HS-27A (cell line): ENCODE measurements around the gene SIGLEC10.

Source experiments
- DNase-seq: peaks from one replicate; pipeline ENCODE4 v3.0.0-alpha.2; 2012; ENCODE audit warnings: low read depth, missing footprints

SIGLEC10 gene

GRCh38 chr19:51394050-51394836, 23.2 kb downstream of the SIGLEC10 start:
- DNase-seq = peak; percentile 94

DNA sequence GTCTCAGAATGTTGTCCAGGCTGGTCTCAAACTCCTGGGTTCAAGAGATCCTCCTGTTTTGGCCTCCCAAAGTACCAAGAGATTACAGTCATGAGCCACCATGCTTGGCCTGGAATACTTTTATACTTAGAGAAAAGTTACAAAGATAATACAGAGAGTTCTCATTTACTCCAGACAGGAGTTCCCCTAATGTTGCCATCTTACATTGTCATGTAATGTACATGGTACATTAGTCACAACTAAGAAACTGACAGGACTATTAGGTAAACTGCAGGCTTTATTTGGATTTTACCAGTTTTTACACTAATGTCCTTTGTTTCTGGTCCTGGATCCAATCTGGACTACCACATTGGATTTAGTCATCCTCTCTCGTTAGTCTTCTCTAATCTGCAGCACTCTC, 24.7 kb downstream of the SIGLEC10 start:
- DNase-seq = no peak

GRCh38 chr19:51391073-51391611, 26.3 kb downstream of the SIGLEC10 start:
- DNase-seq = no peak

- no peak for DNase-seq
Measured at GRCh38 chr19:51389143-51389542, 28.3 kb downstream of the SIGLEC10 start.

DNA sequence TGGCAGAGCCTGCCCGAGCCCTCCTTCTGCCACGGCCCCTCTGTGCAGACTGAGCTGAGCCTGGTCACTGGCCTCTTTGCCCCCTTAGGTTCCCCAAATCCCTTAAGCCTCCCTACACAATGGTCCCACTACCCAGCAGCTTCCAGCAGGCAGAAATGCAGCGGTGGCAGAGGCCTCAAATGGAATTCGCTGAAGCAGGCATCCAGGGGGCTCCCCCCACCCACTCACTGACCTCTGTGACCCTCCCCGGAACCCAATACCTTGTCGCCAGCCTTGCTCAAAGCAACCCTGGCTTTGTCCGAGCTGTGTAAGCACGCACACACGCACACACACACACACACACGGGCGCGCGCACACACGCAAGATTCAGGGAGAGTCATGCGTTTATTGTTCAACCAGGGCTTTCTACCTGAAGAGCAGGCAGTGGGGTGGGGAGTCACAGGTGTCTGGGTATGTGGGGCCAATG, 29.5 kb downstream of the SIGLEC10 start, which contains the start of gene LIM2:
Gene LIM2, minus strand, starts transcription at position 51 of the 466 bp plus-strand sequence. CDS start 531 bp downstream, outside the sequence.
- no peak for DNase-seq

DNA sequence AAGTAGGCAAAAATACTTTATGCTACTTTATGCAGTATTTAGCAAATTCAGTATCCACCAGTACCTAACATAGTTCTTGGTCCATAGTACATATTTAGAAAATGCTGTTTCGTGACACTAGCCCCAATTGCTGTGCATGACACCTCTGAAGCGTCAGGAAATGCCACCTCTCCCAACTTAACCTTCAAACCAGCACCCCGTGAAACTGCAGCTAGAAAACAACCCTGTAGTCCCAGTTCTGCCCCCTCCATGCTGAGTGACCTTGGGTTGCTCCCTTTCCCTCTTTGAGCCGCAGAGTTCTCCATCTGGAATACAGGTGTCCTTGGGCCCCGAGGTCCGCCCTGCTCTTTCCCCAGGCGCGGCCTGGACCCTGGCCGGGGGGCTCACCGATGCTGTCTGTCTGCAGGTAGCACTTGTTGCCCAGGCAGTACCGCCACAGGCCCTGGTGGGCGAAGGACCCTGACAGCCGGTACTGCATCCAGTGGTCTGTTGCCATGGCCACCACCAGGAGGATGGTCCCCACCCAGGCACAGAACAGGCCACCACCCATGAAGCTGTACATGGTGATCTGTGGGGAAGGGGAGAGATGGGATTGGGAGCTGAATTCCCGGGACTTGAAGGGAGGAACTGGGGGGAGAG, 30.4 kb downstream of the SIGLEC10 start:
- DNase-seq = no peak

- DNase-seq = no peak
Measured at GRCh38 chr19:51382004-51382403, 35.4 kb downstream of the SIGLEC10 start.

GRCh38 chr19:51380379-51380778, 37.1 kb downstream of the SIGLEC10 start:
- DNase-seq = no peak

- no peak for DNase-seq
Measured at GRCh38 chr19:51377422-51377821, 40.0 kb downstream of the SIGLEC10 start.

GRCh38 chr19:51375504-51376221, 41.8 kb downstream of the SIGLEC10 start:
- no peak for DNase-seq

DNA sequence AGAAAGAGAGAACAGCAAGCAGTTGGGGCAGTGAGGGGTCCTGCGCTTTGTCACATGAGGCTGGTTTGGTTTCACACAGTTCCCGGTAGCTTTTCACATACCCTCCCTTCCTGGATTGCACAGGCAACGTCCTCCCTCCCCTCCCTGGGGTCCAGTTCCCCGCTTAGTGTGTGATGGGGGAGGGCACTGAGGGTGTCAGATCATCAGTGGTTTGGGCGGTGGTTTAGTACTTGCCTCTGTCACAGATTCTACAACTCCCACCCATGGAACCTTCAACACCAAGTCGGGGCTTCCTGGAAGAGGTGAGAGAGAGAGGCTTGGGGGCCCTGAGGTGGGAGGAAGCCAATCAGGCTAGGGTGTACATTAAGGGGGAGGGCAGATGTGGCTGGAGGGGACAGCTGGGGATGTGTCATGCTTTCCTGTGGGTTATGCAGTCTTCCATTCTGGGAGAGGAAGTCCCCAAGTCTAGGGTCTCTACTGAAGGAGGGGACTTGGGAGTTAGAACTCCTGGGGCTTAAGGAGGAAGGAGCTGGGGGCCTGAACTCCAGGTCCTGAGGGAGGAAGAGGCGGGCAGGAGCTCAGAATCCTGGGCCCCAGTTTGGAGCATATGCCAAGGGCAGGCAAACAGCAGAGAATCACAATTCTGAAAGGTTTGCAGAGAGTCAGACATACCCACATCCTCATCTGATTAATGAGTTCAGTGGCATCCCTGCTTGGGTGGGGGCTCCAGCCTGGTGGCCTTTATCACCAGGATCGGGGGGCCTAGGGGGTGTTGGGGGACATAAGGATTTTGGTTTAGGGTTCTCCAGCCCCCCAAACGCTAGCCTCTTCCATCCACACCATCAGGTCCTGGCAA, 44.6 kb downstream of the SIGLEC10 start, which contains the start of gene NKG7:
Gene NKG7, minus strand, starts transcription at position 6 of the 856 bp plus-strand sequence. CDS start 119 bp downstream, outside the sequence.
- no peak for DNase-seq

DNA sequence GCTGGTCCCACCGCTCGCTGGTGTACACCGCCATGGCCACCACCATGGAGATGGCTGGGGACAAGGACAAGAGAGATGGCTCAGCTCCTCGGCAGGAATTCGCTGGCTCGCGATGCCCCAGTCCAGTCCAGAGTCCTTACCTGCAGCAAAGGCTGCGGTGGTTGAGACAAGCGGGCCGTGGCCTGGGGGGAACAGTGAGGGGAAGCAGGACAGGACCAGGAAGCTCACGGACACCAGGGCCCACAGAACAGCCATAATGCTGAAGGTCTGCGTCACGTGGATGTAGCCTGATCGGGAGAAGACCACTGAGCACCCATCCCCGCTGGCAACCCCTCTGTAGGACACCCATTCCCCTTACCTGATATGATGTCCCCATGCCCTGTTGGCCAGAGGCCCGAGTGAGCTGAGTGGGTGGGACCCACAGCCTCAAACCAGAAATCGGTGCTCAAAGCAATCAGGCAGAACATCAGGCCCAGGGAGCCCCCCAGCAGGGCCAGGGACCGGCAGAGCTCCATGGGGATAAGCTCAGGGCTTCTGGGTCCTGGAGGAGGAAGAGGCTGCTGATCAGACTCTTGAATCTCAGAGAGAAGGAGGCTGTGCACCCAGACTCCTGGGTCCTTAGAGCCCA, 45.3 kb downstream of the SIGLEC10 start:
- no peak for DNase-seq

DNA sequence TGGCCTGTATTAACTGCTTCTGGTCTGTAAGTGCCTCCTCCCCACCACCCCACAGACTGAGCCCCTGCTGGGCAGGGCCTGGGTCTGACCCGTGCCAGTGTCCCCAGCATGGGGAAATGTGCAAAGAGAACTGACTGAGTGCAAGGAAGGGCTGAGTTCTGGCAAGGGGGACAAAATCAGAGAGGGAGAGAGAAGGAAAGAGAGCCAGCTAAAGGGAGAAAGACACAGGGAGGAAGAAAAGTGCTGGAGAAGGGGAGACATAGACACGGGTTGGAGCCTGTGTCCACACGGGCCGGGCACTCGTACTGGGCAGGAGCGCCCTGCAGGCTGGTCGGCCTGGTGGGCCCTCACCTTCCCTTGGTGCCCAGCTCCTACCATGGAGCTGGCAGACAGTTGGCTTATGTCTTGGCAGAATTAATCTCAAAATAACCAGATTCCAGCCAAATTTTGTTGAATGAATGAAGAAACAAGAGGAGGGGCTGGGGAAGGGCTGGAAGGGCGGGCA, 46.2 kb downstream of the SIGLEC10 start:
- no peak for DNase-seq

DNA sequence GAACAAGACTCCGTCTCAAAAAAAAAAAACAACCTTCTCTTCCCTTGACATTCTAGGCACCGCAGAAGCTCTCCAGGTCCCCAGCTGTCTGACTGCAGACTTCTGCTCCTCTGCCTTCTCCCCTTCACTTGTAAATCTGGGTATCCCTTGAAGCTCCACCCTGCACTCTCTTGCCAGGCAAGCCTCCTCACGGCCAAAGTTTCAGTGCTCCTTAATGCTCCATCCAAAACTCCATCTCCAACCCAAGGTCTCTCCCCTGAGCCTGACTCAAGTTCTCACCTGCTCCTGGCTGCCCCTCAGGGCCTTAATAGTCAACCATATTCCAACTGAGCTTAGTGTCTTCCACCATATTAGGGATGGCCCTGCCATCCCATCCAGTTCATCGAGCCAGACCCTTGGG, 47.2 kb downstream of the SIGLEC10 start:
- DNase-seq = no peak

DNA sequence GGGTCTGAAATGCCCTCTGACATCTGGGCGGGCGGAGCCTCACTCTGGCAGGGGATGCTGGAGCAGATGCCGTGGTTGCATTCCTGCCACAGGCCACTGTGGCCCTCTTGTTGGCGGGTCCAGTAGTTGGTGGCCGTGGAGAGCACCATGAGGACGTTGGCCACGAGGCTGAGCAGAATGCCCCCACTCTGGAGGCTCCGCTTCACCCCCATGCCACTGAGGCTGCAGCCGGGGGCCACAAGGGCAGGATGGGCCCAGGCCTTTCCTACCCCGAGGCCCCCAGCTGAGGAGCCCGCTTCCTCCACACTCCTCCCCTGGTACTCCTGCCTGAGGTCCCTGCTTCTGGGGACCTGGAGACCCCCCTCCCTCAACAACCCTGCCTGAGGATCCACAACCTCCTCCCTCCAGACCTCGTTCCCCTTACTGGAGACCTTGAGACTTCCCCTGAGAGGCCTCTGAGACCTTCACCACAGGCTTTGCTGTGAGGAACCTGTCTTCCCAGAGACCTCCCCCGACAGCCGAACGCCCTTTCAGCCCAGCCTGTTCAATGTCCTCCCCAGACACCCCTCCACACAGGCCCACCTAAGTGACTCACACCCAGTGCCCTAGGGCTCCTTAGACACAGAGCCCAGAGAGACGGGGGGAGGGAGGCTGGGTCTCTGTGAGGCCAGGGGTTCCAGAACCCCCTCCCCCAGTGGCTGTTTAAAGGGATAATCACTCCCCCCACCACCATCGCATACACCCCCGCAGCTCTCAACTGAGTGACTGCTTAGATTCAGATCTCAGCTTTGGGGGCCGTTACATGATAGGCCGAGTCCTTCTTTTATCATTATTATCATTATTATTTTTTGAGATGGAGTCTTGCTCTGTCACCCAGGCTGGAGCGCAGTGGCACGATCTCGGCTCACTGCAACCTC, 48.8 kb downstream of the SIGLEC10 start, which contains the start of gene CLDND2:
Gene CLDND2, minus strand, starts transcription at position 638 of the 917 bp plus-strand sequence. Its CDS starts 426 bp downstream, at position 212.
- DNase-seq = no peak

GRCh38 chr19:51367565-51368365, 49.7 kb downstream of the SIGLEC10 start:
- peak; percentile 83 for DNase-seq

GRCh38 chr19:51367255-51367564, 50.2 kb downstream of the SIGLEC10 start:
- DNase-seq = no peak

DNA sequence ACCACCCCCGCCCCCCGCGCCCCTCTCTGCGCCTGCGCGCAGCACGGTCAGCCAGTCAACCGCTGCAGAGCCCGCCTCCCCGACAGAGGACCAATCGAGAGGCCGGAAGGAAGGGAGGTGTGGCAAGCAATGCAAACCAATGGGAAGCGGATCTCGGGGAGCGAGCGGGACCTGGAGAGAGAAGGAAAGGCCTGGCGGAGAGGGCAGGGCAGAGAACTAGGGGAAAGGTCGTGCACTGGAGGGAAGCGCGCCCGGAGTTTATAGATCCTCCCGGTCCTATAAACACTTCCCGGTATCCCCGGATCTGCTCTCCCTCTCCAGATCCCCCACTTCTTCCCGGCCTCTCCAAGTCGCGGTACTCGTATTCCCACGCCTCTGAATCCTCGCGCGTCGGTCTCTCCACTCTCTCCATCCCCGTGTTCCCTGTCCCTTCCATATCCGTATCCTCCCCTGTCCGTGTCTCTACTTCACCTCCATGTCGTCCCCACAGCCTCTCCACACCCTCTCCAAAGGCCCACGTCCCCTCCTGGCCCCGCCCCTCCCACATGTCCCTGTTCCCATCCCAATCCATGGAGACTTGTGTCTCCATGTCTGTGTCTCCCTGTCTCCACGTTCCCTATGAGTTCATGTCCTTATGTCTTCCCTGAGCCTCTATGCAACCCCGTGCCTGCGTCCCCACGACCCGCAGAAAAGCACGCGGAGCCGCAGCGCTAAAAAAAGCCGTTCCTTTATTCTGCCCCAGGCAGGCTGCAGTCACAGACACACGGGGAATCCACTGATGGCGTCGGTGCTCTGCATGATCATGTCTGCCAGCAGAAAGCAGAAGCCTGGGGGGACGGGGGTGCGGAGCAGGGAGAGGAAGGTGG, 50.8 kb downstream of the SIGLEC10 start:
- DNase-seq = peak; percentile 88
